ENCODE measurements around the gene TMEM175.

The TMEM175 gene

GRCh38 chr4:955931-956381 is 23.7 kb downstream of the TMEM175 start:
- no peak overlapping the region for H3K4me3 ChIP-seq
- H3K27ac ChIP-seq, result no peak overlapping the region

GRCh38 chr4:956531-957230 is 24.4 kb downstream of the TMEM175 start:
- Histone ChIP-seq H3K4me3 (no peak overlapping the region), H3K27ac (no peak overlapping the region)

- H3K27ac ChIP-seq, result no peak overlapping the region
- no peak overlapping the region for H3K4me3 ChIP-seq
These were observed 24.9 kb downstream of the TMEM175 start for GRCh38 chr4:957231-957580.

GRCh38 chr4:957581-958313 is 25.5 kb downstream of the TMEM175 start:
- Histone ChIP-seq H3K27ac (no peak overlapping the region), H3K4me3 (no peak overlapping the region)

- H3K27ac ChIP-seq, result no peak overlapping the region
- no peak overlapping the region for H3K4me3 ChIP-seq
These were observed 26.0 kb downstream of the TMEM175 start for GRCh38 chr4:958314-958665.

GRCh38 chr4:958696-959337 is 26.6 kb downstream of the TMEM175 start:
- no peak overlapping the region for H3K27ac ChIP-seq
- H3K4me3 ChIP-seq, result no peak overlapping the region

- Histone ChIP-seq H3K27ac (no peak overlapping the region), H3K4me3 (no peak overlapping the region)
These were observed 27.3 kb downstream of the TMEM175 start for GRCh38 chr4:959338-960139.

- Histone ChIP-seq H3K27ac (no peak overlapping the region), H3K4me3 (no peak overlapping the region)
These were observed 27.9 kb downstream of the TMEM175 start for GRCh38 chr4:960140-960635.

GRCh38 chr4:960636-961350 is 28.5 kb downstream of the TMEM175 start:
- no peak overlapping the region for H3K4me3 ChIP-seq
- H3K27ac ChIP-seq, result no peak overlapping the region

GRCh38 chr4:961351-962230 is 29.3 kb downstream of the TMEM175 start:
- Histone ChIP-seq H3K27ac (no peak overlapping the region), H3K4me3 (no peak overlapping the region)

- Histone ChIP-seq H3K4me3 (no peak overlapping the region), H3K27ac (peak overlapping the region in 1 of 21 experiments; percentile 11)
These were observed 30.3 kb downstream of the TMEM175 start for GRCh38 chr4:962231-963208.

GRCh38 chr4:963276-964225 is 31.3 kb downstream of the TMEM175 start:
- Histone ChIP-seq H3K27ac (peak overlapping the region in 1 of 21 experiments; percentile 11), H3K4me3 (no peak overlapping the region)

GRCh38 chr4:964346-965025 is 32.2 kb downstream of the TMEM175 start:
- H3K27ac ChIP-seq, result peak overlapping the region in 1 of 21 experiments; percentile 1
- no peak overlapping the region for H3K4me3 ChIP-seq

- H3K4me3 ChIP-seq, result no peak overlapping the region
- H3K27ac ChIP-seq, result peak overlapping the region in 1 of 21 experiments; percentile 1
These were observed 32.9 kb downstream of the TMEM175 start for GRCh38 chr4:965048-965765.

- H3K4me3 ChIP-seq, result no peak overlapping the region
- H3K27ac ChIP-seq, result no peak overlapping the region
These were observed 33.5 kb downstream of the TMEM175 start for GRCh38 chr4:965766-966134.
